HG02798 (cell line): ENCODE measurements around the gene AKAP13.
"Not testable (repeated sequence)": the region's sequence is repeated elsewhere in the genome, so short reads cannot be mapped to it uniquely, and the experiment has no call there.

Experiments used
- ATAC-seq: cut with Tn5 transposase; IDR thresholded peaks from one replicate; pipeline ENCODE4 v1.9.1; 2021; ENCODE audit warnings: mild to moderate bottlenecking; ENCODE audit not compliant: unreplicated experiment, poor library complexity

The AKAP13 gene

GRCh38 chr15:85792912-85793590, 412.6 kb downstream of the AKAP13 start:
- ATAC-seq = no peak

- ATAC-seq = peak; percentile 34
These were observed 413.5 kb downstream of the AKAP13 start for GRCh38 chr15:85793641-85794597.

GRCh38 chr15:85794598-85795336, 414.4 kb downstream of the AKAP13 start, which contains the start of gene KLHL25:
Gene KLHL25 (minus strand): TSS chr15:85794925. CDS start chr15:85769810, 25,115 bp downstream.
- ATAC-seq = peak; percentile 99

GRCh38 chr15:85795337-85796305, 415.2 kb downstream of the AKAP13 start:
- ATAC-seq = no peak

GRCh38 chr15:85796371-85796770, 416.0 kb downstream of the AKAP13 start:
- ATAC-seq = not testable (repeated sequence)
